PFSK-1 (cell line): ENCODE data around the gene GHRL.

Experiments
- FOXP2 ChIP-seq: optimal IDR thresholded peaks from 2 replicates; pipeline ENCODE3; 2011; ENCODE audit warnings: borderline replicate concordance, control low read depth, inconsistent platforms; ENCODE audit not compliant: insufficient read depth; ENCODE audit errors: extremely low read length, extremely low read depth
- POLR2AphosphoS5 ChIP-seq: IDR thresholded peaks from 2 replicates; pipeline ENCODE4 v1.6.1; 2012; ENCODE audit warnings: low read depth, mild to moderate bottlenecking, control low read depth, low read length, moderate library complexity
- SIN3A ChIP-seq: IDR thresholded peaks from 2 replicates; pipeline ENCODE4 v1.6.1; 2012; ENCODE audit warnings: mild to moderate bottlenecking, low read length, moderate library complexity, borderline replicate concordance; ENCODE audit not compliant: insufficient read depth
- TAF1 ChIP-seq: IDR thresholded peaks from 2 replicates; pipeline ENCODE4 v1.6.1; 2012; ENCODE audit warnings: low read length, control low read depth, borderline replicate concordance; ENCODE audit not compliant: insufficient read depth
- TF ChIP-seq, protein P1 (sequence below), 2 experiments: IDR thresholded peaks; 2 replicates each; pipeline versions ENCODE4 v1.6.1 to v1.8.0; 2011 to 2012; ENCODE audit warnings: low read depth in 2 of 2, low read length in 2 of 2, control low read depth in 1 of 2, inconsistent platforms in 1 of 2, mild to moderate bottlenecking in 1 of 2, moderate library complexity in 1 of 2; ENCODE audit not compliant: insufficient read depth in 1 of 2

GHRL gene

DNA sequence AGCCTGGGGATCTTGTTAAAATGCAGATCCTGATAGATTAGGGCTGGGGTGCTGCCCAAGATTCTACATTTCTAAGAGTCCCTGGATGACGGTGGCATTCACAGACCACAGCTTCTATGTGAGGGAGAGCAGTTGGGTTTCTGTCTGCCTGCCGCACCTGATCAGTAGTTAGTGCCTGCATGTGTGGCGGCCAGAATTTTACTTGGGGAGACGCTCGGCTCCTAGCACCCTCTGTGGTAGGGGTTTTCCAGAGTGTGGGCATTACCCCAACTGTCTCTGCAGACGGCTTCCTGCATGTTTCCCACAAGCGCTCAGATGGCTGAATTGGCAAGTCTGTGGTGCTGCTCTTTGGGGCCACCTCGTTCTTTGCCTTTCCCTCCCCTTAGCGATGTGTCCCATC, 8.3 kb downstream of the GHRL start:
- TF ChIP-seq SIN3A, result no peak
- no peak for TF ChIP-seq POLR2AphosphoS5

DNA sequence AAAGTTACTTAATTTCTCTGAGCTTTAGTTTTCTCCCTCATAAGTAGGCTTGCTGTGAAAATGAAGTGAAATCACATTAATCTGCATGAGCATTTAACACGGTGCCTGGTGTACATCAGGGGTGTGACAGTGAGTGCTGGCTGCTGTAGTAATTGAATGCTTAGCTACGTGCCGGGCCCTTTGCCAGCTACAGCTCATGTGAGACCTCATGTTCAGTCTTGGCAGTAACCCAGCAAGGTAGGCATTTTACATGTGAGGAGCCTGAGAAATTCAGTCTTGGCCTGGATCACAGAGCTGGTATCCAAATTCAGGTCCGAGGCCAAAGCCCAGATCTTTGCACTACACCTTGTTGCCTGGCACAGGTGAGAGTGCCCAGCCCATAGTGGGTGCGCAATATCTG, 9.1 kb downstream of the GHRL start:
- TF ChIP-seq TAF1 (no peak), POLR2AphosphoS5 (no peak), FOXP2 (no peak), SIN3A (no peak)
- TF ChIP-seq, protein P1, sequence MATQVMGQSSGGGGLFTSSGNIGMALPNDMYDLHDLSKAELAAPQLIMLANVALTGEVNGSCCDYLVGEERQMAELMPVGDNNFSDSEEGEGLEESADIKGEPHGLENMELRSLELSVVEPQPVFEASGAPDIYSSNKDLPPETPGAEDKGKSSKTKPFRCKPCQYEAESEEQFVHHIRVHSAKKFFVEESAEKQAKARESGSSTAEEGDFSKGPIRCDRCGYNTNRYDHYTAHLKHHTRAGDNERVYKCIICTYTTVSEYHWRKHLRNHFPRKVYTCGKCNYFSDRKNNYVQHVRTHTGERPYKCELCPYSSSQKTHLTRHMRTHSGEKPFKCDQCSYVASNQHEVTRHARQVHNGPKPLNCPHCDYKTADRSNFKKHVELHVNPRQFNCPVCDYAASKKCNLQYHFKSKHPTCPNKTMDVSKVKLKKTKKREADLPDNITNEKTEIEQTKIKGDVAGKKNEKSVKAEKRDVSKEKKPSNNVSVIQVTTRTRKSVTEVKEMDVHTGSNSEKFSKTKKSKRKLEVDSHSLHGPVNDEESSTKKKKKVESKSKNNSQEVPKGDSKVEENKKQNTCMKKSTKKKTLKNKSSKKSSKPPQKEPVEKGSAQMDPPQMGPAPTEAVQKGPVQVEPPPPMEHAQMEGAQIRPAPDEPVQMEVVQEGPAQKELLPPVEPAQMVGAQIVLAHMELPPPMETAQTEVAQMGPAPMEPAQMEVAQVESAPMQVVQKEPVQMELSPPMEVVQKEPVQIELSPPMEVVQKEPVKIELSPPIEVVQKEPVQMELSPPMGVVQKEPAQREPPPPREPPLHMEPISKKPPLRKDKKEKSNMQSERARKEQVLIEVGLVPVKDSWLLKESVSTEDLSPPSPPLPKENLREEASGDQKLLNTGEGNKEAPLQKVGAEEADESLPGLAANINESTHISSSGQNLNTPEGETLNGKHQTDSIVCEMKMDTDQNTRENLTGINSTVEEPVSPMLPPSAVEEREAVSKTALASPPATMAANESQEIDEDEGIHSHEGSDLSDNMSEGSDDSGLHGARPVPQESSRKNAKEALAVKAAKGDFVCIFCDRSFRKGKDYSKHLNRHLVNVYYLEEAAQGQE (IDR thresholded peaks at IDR 0.05; ENCODE audit: insufficient read depth in 1 of 2, low read depth in 2 of 2, low read length in 2 of 2), result no peak

DNA sequence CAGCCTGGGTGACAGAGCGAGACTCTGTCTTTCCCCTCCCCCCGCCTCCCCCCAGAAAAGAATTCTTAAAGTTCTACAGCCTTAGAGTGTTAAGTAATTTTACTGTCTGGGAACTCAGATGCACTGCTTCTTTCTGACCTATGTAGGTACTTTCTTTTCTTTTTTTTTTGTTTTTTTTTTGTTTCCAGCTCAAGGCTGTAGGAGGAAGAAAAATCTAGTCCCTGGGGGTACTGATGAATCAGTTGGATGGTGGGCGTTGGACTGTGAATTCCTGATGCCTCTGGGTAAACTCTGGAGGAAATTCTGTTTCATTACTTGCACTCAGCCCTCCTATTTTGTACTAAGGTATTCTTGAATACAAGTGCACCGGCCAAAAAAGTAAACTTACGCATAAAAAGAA, 10.8 kb downstream of the GHRL start:
- TF ChIP-seq POLR2AphosphoS5 (no peak), FOXP2 (no peak), SIN3A (no peak), TAF1 (no peak)
- TF ChIP-seq, protein P1 (IDR thresholded peaks at IDR 0.05; ENCODE audit: insufficient read depth in 1 of 2, low read depth in 2 of 2, low read length in 2 of 2), result no peak

DNA sequence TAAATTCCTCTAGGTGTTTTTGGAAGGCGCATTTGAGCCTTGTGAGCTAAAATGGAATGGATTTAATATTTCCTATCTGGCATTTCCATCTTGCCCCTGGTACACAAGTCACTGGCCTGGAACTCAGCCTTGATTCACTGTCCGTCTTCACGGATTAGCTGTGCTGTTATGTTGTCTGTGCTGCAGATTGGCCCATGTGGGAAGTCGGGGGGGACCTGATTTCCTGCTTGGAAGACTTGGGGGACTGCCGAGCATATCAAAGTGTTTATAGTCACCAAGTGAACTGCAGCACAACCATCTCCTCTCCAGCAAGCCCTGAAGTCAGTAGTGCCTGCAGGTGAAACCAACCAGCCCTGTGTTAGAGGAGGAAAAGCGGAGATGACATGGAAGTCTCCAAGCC, 12.2 kb downstream of the GHRL start:
- TF ChIP-seq TAF1 (no peak), POLR2AphosphoS5 (no peak), SIN3A (no peak), FOXP2 (no peak)
- TF ChIP-seq, protein P1 (IDR thresholded peaks at IDR 0.05; ENCODE audit: insufficient read depth in 1 of 2, low read depth in 2 of 2, low read length in 2 of 2), result no peak

DNA sequence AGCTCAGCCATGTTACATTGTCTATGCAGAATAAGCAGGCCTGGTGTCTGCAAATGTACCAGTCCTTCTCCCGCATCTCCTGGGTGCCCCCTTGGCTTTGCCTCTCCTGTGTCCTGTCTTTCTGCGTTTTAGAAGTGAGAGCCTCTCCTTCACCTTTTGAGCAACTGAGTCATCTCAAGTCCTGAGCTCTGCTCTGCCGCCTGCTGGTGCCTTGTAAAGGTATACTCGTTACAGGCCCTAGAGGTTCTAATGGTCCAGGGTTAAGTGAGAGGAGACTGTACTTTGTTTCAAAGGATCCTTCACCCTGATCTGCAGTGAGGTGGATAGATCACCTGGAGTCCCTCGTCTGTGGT, 12.6 kb downstream of the GHRL start:
- TF ChIP-seq TAF1, result no peak
- no peak for TF ChIP-seq POLR2AphosphoS5
- no peak for TF ChIP-seq FOXP2
- TF ChIP-seq, protein P1 (IDR thresholded peaks at IDR 0.05; ENCODE audit: insufficient read depth in 1 of 2, low read depth in 2 of 2, low read length in 2 of 2), result no peak
- no peak for TF ChIP-seq SIN3A
